ENCODE data around the gene MAP7.
"Not testable (repeated sequence)": the region's sequence is repeated elsewhere in the genome, so short reads cannot be mapped to it uniquely, and the experiment has no call there.

The MAP7 gene

GRCh38 chr6:136465766-136466303, 84.4 kb downstream of the MAP7 start:
- no peak for DNase-seq

GRCh38 chr6:136464874-136465273, 85.3 kb downstream of the MAP7 start:
- DNase-seq = peak; percentile 34

GRCh38 chr6:136464148-136464547, 86.1 kb downstream of the MAP7 start:
- DNase-seq = no peak

GRCh38 chr6:136463743-136464142, 86.5 kb downstream of the MAP7 start:
- DNase-seq = no peak

GRCh38 chr6:136446579-136447187, 103.5 kb downstream of the MAP7 start:
- no peak for DNase-seq

- DNase-seq = no peak
Measured at GRCh38 chr6:136446145-136446544, 104.1 kb downstream of the MAP7 start.

GRCh38 chr6:136445063-136445462, 105.2 kb downstream of the MAP7 start:
- DNase-seq = no peak

- DNase-seq = no peak
Measured at GRCh38 chr6:136440203-136440602, 110.0 kb downstream of the MAP7 start.

- no peak for DNase-seq
Measured at GRCh38 chr6:136439514-136440190, 110.6 kb downstream of the MAP7 start.

GRCh38 chr6:136438441-136438840, 111.8 kb downstream of the MAP7 start:
- no peak for DNase-seq

- DNase-seq = no peak
Measured at GRCh38 chr6:136437246-136437645, 113.0 kb downstream of the MAP7 start.

- DNase-seq = no peak
Measured at GRCh38 chr6:136435101-136435500, 115.1 kb downstream of the MAP7 start.

- DNase-seq = not testable (repeated sequence)
Measured at GRCh38 chr6:136431306-136431705, 118.9 kb downstream of the MAP7 start.

GRCh38 chr6:136429264-136430065, 120.8 kb downstream of the MAP7 start:
- DNase-seq = peak; percentile 51

GRCh38 chr6:136427378-136427717, 122.9 kb downstream of the MAP7 start:
- no peak for DNase-seq

GRCh38 chr6:136426627-136427377, 123.4 kb downstream of the MAP7 start:
- no peak for DNase-seq

GRCh38 chr6:136425793-136426192, 124.4 kb downstream of the MAP7 start:
- no peak for DNase-seq

- no peak for DNase-seq
Measured at GRCh38 chr6:136424901-136425300, 125.3 kb downstream of the MAP7 start.

GRCh38 chr6:136424450-136424849, 125.8 kb downstream of the MAP7 start:
- DNase-seq = peak; percentile 46

- no peak for DNase-seq
Measured at GRCh38 chr6:136421537-136422158, 128.6 kb downstream of the MAP7 start.

- no peak for DNase-seq
Measured at GRCh38 chr6:136420853-136421252, 129.4 kb downstream of the MAP7 start.

GRCh38 chr6:136415351-136416007, 134.7 kb downstream of the MAP7 start:
- no peak for DNase-seq

Data from midbrain (tissue), 1 donor.